Middle frontal gyrus (tissue), 1 donor: ENCODE measurements around the gene SMIM11.
"Not testable (repeated sequence)": the region's sequence is repeated elsewhere in the genome, so short reads cannot be mapped to it uniquely, and the experiment has no call there.

ENCODE experiments used
- DNase-seq: peaks from one replicate; pipeline ENCODE4 v3.0.0-alpha.2; 2015; ENCODE audit warnings: low spot score; ENCODE audit errors: extremely low spot score

Gene SMIM11

DNA sequence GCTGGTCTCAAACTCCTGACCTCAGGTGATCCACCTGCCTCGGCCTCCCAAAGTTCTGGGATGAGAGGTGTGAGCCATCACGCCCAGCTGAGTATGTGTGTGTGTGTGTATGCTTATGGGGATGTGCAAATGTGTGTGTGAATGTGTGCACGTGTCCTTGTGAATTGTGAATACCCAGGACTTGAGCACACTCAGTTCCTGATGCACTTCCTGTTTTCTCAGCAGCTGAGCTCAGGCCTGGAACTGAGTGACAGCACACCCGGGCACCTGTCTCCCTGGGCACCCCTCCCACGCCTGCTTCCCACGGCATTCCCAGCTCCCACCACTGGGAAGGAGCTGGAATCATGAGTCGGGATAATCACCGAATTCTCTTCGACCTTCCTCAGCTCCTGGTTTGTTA is 32.0 kb downstream of the SMIM11 start:
- DNase-seq = not testable (repeated sequence)

DNA sequence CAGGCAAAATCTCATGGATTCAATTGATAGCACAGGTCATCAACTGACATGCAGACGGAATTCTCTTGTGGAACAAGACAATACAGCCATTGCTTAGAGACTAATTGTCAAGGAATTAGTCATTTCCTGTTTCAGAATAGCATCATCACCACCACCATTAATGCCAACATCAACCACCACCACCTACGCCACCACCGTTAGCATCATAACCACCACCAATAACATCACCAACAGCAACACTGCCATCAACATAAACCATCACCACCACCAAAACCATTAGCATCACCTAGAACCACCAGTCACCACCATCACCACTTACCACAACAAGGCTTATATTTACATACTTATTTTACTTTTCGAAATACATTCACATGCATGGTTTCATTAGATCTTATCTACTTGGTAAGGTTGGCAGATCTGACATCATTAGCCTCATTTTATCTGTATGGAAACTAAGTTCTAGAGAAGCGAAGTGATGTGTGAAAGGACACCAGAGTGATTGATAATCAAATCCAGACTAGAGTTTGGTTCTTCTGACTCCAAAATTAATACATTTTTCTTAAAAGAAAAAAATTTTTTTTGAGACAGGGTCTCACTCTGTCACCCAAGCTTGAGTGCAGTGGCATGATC is 42.3 kb downstream of the SMIM11 start:
- not testable (repeated sequence) for DNase-seq

DNA sequence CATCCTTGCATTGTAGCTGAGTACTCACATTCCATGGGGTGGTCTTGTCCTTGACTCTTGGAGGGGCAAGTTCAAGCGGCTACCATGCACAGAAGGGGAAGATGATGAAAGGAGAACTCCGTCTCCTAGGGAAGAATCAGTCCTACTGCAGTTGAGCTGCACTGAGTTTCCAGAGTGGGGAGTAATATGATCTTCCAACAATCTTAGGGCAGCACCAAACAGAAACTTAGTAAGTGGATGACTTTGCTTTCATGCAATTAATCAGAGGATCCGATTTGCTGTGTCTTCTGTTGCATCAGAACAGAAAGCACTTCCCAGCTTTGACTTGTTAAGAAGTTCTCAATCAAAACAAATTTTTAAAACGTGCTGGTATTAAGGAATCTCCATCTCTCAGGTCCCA is 48.5 kb downstream of the SMIM11 start, which contains the start of gene SMIM34:
Gene SMIM34 (minus strand): TSS at position 147 of the 400 bp plus-strand sequence. CDS start 112 bp downstream, at position 35.
- DNase-seq = not testable (repeated sequence)

DNA sequence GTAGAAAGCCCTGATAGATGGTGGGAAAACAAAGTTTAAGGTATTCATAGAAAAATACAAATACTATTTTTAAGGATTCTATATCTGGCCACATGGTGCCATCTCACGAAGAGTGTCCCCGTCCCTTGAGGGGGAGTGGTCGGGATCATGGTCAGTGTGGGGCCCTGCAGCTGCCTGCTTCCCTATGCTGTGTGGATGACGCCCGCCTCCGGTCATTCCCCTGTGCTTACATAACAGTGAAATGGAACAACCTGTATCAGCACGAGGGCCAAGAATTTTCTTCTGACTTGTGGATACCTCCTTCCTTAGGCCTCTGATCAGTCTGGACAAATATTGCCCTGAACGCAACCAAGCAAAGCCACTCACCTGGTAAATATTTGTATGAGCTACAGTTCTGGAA is 52.0 kb downstream of the SMIM11 start:
- DNase-seq = not testable (repeated sequence)

DNA sequence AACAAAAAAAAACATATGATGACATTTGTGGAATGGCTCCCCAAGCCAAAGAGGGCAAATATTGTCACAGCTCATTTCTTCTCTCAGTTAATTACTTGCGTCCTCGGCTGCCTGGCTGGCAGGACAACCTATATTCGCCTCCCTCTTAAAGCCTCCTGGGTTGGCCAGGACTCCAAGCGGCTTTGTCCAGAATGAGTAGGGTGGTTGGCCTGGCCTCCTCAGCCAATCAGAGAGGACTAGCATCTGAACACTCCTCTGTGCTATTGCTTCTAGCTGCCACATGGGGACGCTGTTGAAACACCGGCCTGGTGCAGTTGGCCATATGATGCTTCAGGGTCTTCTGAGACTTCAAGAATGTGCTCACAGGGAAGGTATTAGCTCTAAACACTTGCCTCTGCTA is 53.1 kb downstream of the SMIM11 start:
- not testable (repeated sequence) for DNase-seq

DNA sequence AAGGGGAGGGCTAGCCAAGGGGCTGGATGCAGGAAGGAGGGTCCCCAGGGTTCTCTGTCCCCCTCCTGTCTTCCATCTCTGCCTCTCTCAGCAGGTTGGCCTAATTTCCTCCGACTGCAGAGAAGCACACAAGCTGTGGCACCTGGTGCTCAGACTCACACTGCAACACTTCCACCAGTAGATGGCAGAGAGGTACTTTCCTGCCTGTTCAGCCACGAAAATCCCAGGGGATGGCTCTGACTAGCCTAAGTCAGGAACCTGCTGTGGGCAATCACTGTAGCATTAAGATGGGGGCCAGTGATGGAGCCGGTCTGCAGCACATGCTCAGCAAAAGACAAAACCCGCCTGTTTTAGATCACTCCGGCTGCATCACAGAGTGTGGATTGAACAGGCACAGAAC is 54.4 kb downstream of the SMIM11 start:
- not testable (repeated sequence) for DNase-seq
